GM19238 (cell line): ENCODE data around the gene DHX57.
"Not testable (repeated sequence)": the region's sequence is repeated elsewhere in the genome, so short reads cannot be mapped to it uniquely, and the experiment has no call there.

Source experiments
- DNase-seq: peaks from one replicate; pipeline ENCODE4 v3.0.0; 2011; ENCODE audit warnings: low spot score; ENCODE audit not compliant: insufficient read length

The DHX57 gene

GRCh38 chr2:38873763-38874162, 2.0 kb downstream of the DHX57 start:
- DNase-seq: no peak

DNA sequence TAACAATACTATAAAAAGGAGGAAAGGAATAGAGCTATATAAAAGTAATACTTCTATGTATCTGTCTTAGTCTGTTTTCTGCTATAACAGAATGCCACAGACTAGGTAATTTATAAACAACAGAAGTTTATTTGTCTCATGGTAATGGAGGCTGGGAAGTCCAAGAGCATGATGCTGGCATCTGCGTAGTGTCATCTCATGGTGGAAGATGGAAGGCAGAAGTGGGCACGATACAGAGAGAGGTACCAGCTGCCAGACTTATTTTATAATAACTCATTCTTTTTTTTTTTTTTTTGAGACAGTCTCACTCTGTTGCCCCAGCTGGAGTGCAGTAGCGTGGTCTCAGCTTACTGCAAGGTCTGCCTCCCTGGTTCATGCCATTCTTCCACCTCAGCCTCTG, 4.3 kb downstream of the DHX57 start:
- DNase-seq: no peak

- no peak for DNase-seq
Measured at GRCh38 chr2:38866773-38867443, 8.8 kb downstream of the DHX57 start.

GRCh38 chr2:38863061-38863695, 12.6 kb downstream of the DHX57 start:
- DNase-seq: no peak

DNA sequence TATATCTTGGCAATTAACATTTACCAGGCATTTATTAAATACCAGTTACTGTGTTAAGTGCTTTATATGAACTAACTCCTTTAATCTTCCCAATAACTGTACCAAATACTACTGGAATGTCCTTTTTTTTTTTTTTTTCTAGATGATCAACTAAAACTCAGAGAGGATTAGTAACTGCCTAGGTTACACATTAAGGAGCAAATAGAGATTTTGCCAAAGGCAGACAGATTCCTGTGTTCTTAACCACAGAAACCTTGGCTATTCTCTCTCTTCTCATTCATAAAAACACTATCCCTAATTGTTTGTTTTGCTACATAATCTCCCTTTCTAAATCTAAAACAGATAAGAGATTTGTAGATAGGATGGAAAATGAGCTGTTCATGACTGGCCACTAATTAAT, 13.3 kb downstream of the DHX57 start:
- DNase-seq: no peak

DNA sequence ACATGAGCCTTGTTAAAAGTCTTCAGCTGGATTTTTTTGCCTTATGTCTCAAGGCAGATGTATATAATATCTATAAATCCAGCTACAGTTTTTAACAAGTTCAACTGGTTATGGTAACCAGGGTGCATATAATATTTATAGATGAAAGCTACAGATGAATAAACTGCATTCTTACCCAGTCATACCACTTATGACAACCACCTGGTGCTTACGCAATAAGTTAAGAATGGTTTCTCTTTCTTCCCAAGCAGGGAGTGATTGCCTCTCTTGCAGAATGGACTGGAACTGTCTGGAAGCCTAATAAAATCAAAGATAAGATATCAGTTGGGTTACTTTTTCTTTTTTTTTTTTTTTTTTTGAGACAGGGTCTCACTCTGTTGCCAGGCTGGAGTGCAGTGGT, 19.6 kb downstream of the DHX57 start:
- DNase-seq: no peak

GRCh38 chr2:38850045-38850444, 25.7 kb downstream of the DHX57 start:
- DNase-seq: peak; percentile 11

DNA sequence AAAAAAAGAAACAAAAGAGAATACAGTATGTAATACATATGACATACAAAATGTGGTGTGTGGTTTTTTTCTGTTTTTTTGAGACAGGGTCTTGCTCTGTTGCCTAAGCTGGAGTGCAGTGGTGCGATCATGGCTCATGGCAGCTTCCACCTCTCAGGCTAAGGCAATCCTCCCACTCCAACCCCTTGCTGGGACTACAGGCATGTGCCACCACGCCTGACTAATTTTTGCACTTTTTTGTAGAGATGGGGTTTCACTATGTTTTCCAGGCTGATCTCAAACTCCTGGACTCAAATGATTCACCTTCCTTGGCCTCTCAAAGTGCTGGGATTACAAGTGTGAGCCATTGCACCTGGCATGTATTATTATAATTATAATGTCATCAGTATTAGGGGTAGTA, 38.9 kb downstream of the DHX57 start:
- no peak for DNase-seq

DNA sequence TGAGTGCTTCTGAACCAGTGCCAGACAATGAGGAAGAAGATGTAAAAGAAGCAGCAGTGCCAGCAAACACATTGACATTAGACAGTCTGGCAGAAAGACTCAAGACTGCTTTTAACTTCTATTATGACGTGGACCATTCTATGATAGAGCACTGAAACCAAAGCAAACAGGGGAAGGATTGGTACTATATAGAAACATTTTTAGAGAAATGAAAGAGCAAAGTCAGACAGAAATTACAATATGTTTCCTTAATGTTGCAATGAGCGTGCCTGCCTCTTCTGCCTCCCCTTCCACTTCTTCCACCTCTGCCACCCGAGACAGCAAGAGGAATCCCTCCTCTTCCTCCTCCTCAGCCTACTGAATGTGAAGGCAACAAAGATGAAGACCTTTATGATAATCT, 39.7 kb downstream of the DHX57 start:
- peak; percentile 4 for DNase-seq

DNA sequence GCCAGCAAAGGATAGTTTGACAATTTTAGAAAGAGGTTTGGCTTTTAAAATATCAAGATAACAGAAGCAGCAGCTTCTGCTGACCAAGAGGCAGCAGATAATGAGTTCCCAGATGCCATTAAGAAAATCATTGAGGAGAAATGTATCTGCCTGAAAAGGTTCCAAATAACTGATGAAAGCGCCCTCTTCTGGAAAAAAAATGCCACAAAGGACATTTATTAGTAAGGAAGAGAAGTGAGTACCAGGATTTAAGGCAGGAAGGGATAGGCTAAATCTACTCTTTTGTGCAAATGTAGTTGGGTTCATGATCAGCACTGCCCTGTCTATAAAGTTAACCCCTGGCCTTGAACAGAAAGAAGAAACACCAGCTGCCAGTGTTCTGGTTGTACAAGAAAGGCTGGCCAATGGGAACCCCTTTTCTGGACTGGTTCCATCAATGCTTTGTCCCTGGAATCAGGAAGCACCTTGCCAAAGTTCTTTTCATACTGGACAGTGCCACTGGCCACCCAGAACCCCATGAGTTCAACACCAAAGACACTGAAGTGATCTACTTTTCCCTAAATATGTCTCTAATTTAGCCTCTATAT, 40.6 kb downstream of the DHX57 start:
- no peak for DNase-seq

DNA sequence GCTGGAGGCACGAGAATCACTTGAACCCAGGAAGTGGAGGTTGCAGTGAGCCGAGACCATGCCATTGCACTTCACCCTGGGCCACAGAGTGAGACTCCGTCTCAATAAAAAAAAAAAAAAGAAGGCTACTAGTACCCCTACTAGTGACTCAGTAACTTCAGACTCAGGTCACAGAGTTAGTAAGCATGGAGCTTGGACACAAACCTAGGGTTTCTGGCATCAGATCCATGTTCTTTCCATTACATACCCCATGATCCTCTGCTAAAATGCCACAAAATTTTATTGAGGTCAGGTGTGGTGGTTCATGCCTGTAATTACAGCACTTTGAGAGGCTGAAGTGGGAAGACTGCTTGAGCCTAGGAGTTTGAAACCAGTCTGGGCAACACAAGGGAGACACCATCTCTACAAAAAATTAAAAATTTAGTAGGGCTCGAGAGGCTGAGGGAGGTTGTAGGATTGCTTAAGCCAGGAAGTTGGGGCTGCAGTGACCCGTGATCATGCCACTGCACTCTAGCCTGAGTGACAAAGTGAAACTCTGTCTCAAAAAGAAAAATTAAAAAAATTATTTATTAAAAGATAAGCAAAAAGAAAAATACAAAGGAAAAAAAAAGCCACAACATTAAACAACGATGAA, 45.1 kb downstream of the DHX57 start:
- no peak for DNase-seq

DNA sequence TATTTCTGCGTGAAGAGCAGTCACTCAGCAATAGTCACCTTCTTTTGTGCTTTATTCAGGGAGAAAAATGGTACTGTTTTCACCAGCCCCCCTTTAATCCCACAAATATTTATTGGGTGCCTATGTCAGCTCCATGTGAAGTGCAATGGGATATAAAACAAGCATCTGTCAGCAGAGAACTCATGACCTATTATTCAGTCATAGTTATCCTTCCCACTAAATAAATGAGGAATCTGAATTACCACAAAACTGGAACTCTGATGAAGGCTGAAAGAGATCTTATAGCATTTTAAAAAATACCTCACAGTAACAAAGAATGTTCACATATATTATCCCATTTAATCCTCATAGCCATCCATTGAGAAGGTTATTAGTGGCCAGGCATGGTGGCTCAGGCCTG, 45.8 kb downstream of the DHX57 start:
- DNase-seq: no peak

GRCh38 chr2:38828460-38828859, 47.3 kb downstream of the DHX57 start:
- no peak for DNase-seq

DNA sequence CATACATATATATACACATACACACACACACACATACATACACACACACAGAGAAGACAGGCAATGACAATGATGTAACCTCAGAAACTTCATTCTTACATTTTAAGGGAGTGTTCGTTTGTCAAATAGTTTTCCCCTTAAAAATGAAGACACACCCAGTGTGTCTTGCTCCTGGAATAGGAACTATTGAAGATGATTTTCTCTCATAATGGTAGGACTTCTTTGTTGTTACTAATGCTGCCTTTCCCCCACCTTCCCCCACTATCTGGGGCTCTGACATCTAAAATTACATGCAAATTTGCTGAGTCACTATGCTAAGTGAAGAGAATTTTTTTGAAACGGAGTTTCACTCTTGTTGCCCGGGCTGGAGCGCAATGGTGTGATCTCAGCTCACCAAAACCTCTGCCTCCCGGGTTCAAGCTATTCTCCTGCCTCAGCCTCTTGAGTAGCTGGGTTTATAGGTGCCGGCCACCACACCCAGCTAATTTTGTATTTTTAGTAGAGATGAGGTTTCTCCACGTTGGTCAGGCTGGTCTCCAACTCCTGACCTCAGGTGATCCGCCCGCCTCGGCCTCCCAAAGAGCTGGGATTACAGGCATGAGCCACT, 48.1 kb downstream of the DHX57 start:
- DNase-seq: not testable (repeated sequence)

DNA sequence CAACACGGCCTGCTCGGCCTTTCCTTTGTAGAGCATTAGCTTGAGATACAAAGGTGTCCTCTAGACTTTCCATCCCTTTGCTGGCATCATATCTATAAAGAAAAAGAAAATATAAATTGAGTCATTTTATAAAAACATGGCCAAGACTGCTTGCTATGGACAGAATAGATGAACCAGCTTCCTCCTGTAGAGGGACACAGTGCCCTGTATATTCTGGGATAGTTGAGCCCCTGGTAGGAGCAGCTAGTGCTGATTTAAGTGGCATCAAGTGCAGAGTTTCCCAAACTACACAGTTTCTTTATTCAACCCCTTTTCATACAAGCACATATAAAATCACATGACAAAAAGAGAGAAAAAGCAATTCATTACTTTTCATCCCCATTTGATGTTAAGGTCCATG, 49.8 kb downstream of the DHX57 start:
- no peak for DNase-seq

DNA sequence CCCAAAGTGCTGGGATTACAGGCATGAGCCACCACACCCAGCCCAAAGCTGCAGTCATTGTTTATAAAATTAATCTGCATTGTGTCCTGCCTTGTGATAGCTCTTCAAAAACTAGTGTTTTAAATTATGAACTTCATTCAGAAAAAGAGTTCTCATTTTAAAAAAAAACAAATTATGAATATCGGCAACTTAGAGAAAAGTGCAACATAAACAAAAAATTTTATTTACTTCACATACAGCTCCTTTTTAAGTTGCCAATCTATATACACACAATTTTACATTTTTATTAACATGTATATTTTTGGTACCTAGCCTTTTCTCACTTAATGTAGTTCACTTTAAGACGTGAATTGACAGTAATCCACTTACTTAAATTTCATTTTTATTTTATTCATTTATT, 50.8 kb downstream of the DHX57 start:
- no peak for DNase-seq

- DNase-seq: no peak
Measured at GRCh38 chr2:38823386-38823785, 52.3 kb downstream of the DHX57 start.

- no peak for DNase-seq
Measured at GRCh38 chr2:38818565-38818964, 57.2 kb downstream of the DHX57 start.

GRCh38 chr2:38815936-38816335, 59.8 kb downstream of the DHX57 start:
- DNase-seq: no peak

DNA sequence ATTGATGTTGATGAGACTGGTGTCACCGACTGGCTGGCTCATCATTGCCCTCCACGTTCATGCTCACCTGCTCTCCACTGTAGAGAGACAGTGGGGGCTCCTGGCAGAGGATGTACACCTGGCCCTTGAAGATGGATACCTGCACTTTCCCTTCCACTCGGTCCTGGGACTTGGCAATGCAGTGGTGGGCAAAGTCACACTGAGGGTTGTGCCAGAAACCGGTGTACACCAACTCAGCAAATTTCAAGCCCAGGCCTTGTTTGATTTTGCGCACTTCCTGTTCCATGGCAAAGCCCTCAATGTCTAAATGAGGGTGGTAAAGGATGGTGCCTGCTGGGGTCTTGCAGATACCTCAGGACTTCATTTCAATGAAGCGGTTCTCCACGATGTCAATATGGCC, 65.2 kb downstream of the DHX57 start:
- no peak for DNase-seq

DNA sequence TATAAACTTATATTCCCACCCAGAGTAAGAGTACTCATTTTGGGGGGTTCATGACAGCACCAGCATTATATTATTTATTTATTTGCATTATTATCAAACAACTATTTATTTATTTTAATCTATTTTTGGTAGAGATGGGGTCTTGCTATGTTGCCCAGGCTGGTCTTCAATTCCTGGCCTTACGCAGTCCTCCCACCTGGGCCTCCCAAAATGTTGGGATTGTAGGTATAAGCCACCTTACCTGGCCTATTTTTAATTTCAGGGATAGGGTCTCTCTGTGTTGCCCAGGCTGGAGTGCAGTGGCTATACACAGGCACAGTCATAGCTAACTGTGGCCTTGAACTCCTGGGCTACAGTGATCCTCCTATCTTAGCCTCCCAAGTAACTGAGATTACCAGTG, 67.1 kb downstream of the DHX57 start:
- no peak for DNase-seq

DNA sequence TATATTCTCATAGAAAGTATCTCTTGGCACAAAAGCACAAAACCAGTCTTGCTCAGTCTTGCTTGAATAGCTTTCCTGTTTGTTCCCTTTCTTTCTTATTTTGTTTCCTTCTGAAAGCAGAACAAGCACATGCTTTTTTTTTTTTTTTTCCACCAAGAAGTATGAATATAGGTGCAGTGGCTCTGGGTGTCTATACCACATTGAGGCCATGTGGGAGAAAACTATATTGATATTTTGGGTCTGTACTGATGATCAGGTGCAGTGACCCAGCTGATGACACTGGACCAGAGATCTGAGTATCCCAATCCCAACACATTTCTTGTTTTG, 69.0 kb downstream of the DHX57 start:
- no peak for DNase-seq
